Kidney glomerular epithelial cell (primary cell): ENCODE data around the gene PNLIPRP1.

Experiments
- DNase-seq: peaks from one replicate; lab custom pipeline; 2025; lab: John Stamatoyannopoulos, UW

The PNLIPRP1 gene

GRCh38 chr10:116599991-116600390, 9.2 kb downstream of the PNLIPRP1 start:
- DNase-seq, result no peak

- DNase-seq, result no peak
Observed at GRCh38 chr10:116602648-116603400, 12.1 kb downstream of the PNLIPRP1 start.

- DNase-seq, result no peak
Observed at GRCh38 chr10:116606061-116606483, 15.3 kb downstream of the PNLIPRP1 start.

GRCh38 chr10:116607336-116607735, 16.6 kb downstream of the PNLIPRP1 start:
- DNase-seq, result no peak

GRCh38 chr10:116608686-116609594, 18.2 kb downstream of the PNLIPRP1 start:
- no peak for DNase-seq

- no peak for DNase-seq
Observed at GRCh38 chr10:116610443-116611152, 19.8 kb downstream of the PNLIPRP1 start.

- no peak for DNase-seq
Observed at GRCh38 chr10:116611153-116611545, 20.4 kb downstream of the PNLIPRP1 start.

GRCh38 chr10:116612107-116612769, 21.5 kb downstream of the PNLIPRP1 start:
- DNase-seq, result no peak

GRCh38 chr10:116613471-116613870, 22.7 kb downstream of the PNLIPRP1 start:
- DNase-seq, result no peak

- DNase-seq, result no peak
Observed at GRCh38 chr10:116614796-116615195, 24.0 kb downstream of the PNLIPRP1 start.

- DNase-seq, result no peak
Observed at GRCh38 chr10:116615199-116615776, 24.5 kb downstream of the PNLIPRP1 start.

GRCh38 chr10:116620423-116621400, 30.0 kb downstream of the PNLIPRP1 start, which contains the start of gene PNLIPRP2:
TSS of gene PNLIPRP2 (plus strand) at chr10:116620953.
- DNase-seq, result no peak

- DNase-seq, result no peak
Observed at GRCh38 chr10:116621476-116621875, 30.7 kb downstream of the PNLIPRP1 start.

GRCh38 chr10:116621934-116622655, 31.3 kb downstream of the PNLIPRP1 start:
- DNase-seq, result no peak

- no peak for DNase-seq
Observed at GRCh38 chr10:116625845-116626244, 35.1 kb downstream of the PNLIPRP1 start.

- no peak for DNase-seq
Observed at GRCh38 chr10:116626815-116627214, 36.1 kb downstream of the PNLIPRP1 start.

- DNase-seq, result no peak
Observed at GRCh38 chr10:116627386-116627933, 36.7 kb downstream of the PNLIPRP1 start.

- DNase-seq, result no peak
Observed at GRCh38 chr10:116629340-116629739, 38.6 kb downstream of the PNLIPRP1 start.

GRCh38 chr10:116630020-116630419, 39.3 kb downstream of the PNLIPRP1 start:
- DNase-seq, result no peak
